Activated CD4-positive, alpha-beta T cell treated with anti-CD3 and anti-CD28 coated beads, Interleukin-2, amount 50 U/mL, for 24 hours (primary cell): ENCODE measurements around the gene GLIPR2.
A peak's percentile ranks its signal among the peaks of the same experiment; 100 is the strongest.
"Not testable (repeated sequence)": the region's sequence is repeated elsewhere in the genome, so short reads cannot be mapped to it uniquely, and the experiment has no call there.

Experiments used
- DNase-seq, 2 donors: peaks; one replicate each; pipeline ENCODE4 v3.0.0-alpha.2; 2020; ENCODE audit warnings: low read depth in 1 of 2, low spot score in 1 of 2

The GLIPR2 gene

DNA sequence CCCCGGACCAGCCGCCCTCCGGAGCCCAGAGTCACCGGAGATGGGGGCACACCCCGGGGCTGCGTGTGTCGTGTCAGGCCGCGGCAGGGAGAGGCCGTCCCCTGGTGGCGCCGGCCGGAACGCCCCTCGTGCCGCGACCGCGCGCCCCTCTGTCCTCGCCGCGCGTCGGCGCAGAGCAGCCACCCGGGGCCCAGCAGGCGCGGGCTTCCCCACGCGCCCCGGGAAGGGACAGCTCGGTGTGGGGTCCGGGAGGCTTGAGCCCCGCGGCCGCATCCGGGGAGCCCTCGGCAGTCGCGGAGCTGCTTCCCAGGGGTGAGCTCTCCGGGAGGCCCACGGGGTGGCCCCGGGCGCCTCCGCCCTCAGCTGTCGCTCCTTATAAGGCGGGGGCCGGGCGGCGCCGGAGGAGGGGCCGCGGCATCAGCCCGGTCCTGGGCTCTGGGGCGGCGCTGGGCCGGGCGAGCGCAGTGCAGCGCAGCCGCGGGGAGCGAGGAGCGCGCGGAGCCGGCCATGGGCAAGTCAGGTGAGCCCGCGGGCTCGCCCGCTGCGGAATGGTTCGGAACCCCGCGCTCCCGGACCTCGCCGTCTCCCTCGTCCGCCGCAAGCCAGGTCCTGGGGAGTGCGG is at the start of gene GLIPR2:
TSS of gene GLIPR2 (plus strand) at position 462 of the 622 bp plus-strand sequence. CDS start at position 508, 46 bp downstream.
- peak; percentile 55 to 59 for DNase-seq

DNA sequence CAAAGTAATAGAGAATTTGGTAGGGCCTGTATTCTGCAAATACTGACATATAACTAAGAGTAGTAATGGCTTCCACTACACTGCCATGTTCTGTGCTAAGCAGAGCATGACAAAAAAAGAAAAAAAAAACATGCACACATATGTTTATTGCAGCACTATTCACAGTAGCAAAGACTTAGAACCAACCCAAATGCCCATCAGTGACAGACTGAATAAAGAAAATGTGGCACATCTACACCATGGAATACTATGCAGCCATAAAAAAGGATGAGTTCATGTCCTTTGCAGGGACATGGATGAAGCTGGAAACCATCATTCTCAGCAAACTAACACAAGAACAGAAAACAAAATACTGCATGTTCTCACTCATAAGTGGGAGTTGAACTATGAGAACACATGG is 49.5 kb upstream of the GLIPR2 start:
- not testable (repeated sequence) for DNase-seq

- DNase-seq = no peak
Observed at GRCh38 chr9:36088020-36088419, 48.5 kb upstream of the GLIPR2 start.

- no peak for DNase-seq
Observed at GRCh38 chr9:36091026-36091953, 45.2 kb upstream of the GLIPR2 start.

GRCh38 chr9:36092014-36092413 is 44.5 kb upstream of the GLIPR2 start:
- no peak for DNase-seq

DNA sequence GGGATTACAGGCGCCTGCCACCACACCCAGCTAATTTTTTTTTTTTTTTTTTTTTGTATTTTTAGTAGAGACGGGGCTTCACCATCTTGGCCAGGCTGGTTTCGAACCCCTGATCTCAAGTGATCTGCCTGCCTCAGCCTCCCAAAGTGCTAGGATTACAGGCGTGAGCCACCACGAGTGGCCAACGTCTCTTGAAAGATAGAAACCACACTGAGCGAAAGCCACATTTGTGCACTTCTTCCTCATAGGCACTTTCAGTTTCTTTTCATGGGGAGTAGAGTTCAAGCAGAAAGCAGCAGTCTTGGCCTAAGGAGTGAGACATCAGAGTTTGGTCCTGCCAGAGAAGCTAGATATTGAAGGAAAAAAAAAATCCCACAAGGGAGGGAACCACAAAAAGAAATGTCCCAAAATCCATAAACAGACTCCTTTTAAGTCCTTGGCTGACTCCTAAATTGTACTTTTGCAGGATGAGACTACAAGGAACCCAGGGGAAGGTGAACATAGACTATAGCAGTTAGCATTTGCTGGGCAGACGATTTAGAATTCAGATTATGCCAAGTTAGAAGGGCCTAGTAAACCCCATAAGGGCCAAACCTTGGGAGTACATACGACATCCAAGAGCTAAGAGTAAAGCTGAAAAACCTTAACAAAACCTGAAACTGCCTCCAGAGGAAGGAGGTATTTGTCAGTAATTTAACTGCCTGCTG is 43.9 kb upstream of the GLIPR2 start:
- DNase-seq = peak in 1 of 2 donors; percentile 27

GRCh38 chr9:36093384-36093783 is 43.1 kb upstream of the GLIPR2 start:
- no peak for DNase-seq

GRCh38 chr9:36099718-36100117 is 36.8 kb upstream of the GLIPR2 start:
- no peak for DNase-seq

DNA sequence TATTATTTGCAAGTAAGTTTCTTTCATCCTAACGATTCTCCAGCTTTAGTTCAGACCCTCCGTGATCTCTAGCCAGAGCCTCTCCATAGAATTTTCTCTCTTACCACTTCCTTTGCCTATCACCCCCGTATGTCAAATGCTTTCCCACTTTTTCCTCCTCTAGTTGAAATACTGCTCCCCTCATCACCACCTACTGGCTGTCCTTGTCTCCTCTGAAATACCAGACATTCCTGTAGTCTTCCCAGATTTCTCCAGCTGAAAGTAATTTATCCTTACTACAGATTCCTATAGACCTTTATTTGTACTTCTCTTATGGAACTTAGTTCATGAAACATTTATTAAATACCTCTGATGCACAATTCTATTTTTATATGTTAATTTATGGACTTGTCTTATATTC is 36.0 kb upstream of the GLIPR2 start:
- no peak for DNase-seq

- no peak for DNase-seq
Observed at GRCh38 chr9:36101916-36102741, 34.4 kb upstream of the GLIPR2 start.

GRCh38 chr9:36102742-36103495 is 33.6 kb upstream of the GLIPR2 start:
- DNase-seq = peak; percentile 71 to 79

GRCh38 chr9:36109071-36109470 is 27.5 kb upstream of the GLIPR2 start:
- no peak for DNase-seq

DNA sequence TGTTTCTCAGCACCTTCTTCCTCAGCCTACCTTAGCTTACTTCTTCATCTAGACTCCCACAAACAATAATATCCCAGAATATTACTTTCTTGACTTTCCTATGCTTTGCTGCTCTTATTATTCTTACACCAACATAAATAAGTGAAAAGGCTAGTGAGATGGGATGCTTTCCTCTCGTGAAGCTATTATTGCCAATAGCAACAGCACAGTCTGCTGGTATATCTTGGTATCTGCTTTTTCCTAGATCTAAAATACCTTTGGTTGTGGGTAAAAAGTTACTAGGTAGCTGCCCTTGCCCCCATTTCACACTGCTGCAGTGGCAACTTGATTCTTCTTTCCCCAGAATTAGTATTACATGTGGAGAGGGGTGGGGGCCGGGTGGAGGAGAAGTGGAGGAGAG is 26.1 kb upstream of the GLIPR2 start:
- no peak for DNase-seq

DNA sequence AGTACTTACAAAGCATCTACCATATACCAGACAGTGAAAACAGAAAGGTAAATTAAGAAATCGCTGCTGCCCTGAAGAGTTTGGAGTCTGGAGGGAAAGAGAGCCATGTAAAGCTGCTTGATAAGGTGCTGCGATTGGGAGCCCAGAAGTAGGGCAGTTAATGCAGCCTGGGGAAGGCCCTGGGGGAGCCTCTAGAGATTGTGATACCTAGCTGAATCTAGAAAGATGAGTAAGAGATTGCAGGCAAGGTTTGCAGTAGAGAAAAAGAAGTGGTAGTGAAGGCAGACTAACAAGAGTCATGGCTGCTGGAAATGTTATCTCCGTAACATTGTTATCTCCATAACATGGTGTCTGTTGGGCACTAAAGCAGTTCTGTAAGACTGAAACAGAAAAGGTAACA is 24.0 kb upstream of the GLIPR2 start:
- no peak for DNase-seq

GRCh38 chr9:36113999-36114398 is 22.5 kb upstream of the GLIPR2 start:
- DNase-seq = no peak

DNA sequence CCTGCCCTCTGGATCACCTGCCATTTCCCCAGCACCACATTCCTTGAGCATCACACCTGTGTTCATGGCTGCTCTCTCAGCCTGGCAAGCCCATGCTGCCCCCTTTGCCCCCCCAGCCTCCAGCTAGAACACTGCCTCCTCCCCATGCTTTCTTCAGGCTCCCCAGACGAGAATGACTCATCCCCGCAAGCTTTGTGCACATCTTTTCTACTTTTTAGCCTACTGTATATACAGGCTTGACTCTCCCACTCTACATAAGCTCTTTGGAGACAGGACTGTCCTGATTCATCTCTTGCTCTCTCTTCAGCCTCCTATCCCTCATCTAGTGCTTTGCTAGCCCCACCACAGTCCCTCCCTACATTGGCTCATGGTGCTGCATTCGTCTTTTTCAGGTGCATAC is 19.9 kb upstream of the GLIPR2 start:
- DNase-seq = no peak

GRCh38 chr9:36118201-36118600 is 18.3 kb upstream of the GLIPR2 start:
- DNase-seq = no peak

DNA sequence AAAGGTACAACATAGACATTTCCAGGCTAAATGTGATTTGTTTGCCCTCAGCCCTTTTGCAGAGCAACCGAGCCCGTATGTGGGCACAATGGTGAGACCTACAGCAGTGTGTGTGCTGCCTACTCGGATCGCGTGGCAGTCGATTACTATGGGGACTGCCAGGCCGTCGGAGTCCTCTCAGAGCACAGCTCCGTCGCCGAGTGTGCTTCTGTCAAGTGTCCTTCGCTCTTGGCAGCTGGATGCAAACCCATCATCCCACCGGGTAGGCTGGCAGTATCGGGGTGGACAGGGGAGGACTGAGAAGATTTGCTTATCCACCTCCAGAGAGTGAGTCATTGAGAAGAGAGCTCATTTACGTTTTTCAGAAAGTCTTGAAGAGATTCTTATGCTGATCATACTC is 17.8 kb upstream of the GLIPR2 start:
- no peak for DNase-seq

GRCh38 chr9:36119476-36119875 is 17.1 kb upstream of the GLIPR2 start:
- DNase-seq = no peak

GRCh38 chr9:36120705-36121104 is 15.8 kb upstream of the GLIPR2 start:
- no peak for DNase-seq
